Measurements from ENCODE around the gene GATD1.
A peak's percentile ranks its signal among the peaks of the same experiment; 100 is the strongest.

Gene GATD1

GRCh38 chr11:811446-812245, 34.4 kb upstream of the GATD1 start:
- TF ChIP-seq RAD21 (IDR thresholded peaks at IDR 0.05; ENCODE audit: low read depth) (no peak), USF1 (IDR thresholded peaks at IDR 0.05) (no peak), TEAD4 (IDR thresholded peaks at IDR 0.05) (no peak), TCF12 (IDR thresholded peaks at IDR 0.05; ENCODE audit: low read depth) (no peak), YY1 (IDR thresholded peaks at IDR 0.05; ENCODE audit: low read depth) (no peak), CREB1 (IDR thresholded peaks at IDR 0.05; ENCODE audit: low read depth) (no peak), MAX (IDR thresholded peaks at IDR 0.05) (no peak), EP300 (IDR thresholded peaks at IDR 0.05; ENCODE audit: borderline replicate concordance) (no peak), CEBPB (IDR thresholded peaks at IDR 0.05) (no peak), TAF1 (IDR thresholded peaks at IDR 0.05; ENCODE audit: low read depth) (no peak)

- TF ChIP-seq, protein P1, sequence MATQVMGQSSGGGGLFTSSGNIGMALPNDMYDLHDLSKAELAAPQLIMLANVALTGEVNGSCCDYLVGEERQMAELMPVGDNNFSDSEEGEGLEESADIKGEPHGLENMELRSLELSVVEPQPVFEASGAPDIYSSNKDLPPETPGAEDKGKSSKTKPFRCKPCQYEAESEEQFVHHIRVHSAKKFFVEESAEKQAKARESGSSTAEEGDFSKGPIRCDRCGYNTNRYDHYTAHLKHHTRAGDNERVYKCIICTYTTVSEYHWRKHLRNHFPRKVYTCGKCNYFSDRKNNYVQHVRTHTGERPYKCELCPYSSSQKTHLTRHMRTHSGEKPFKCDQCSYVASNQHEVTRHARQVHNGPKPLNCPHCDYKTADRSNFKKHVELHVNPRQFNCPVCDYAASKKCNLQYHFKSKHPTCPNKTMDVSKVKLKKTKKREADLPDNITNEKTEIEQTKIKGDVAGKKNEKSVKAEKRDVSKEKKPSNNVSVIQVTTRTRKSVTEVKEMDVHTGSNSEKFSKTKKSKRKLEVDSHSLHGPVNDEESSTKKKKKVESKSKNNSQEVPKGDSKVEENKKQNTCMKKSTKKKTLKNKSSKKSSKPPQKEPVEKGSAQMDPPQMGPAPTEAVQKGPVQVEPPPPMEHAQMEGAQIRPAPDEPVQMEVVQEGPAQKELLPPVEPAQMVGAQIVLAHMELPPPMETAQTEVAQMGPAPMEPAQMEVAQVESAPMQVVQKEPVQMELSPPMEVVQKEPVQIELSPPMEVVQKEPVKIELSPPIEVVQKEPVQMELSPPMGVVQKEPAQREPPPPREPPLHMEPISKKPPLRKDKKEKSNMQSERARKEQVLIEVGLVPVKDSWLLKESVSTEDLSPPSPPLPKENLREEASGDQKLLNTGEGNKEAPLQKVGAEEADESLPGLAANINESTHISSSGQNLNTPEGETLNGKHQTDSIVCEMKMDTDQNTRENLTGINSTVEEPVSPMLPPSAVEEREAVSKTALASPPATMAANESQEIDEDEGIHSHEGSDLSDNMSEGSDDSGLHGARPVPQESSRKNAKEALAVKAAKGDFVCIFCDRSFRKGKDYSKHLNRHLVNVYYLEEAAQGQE (IDR thresholded peaks at IDR 0.05; ENCODE audit: low read depth) = no peak
- TF ChIP-seq EP300 (IDR thresholded peaks at IDR 0.05; ENCODE audit: borderline replicate concordance) = peak; percentile 7; the same call in 1 of the 2 replicates
These were observed 32.8 kb upstream of the GATD1 start for GRCh38 chr11:810040-810567.

DNA sequence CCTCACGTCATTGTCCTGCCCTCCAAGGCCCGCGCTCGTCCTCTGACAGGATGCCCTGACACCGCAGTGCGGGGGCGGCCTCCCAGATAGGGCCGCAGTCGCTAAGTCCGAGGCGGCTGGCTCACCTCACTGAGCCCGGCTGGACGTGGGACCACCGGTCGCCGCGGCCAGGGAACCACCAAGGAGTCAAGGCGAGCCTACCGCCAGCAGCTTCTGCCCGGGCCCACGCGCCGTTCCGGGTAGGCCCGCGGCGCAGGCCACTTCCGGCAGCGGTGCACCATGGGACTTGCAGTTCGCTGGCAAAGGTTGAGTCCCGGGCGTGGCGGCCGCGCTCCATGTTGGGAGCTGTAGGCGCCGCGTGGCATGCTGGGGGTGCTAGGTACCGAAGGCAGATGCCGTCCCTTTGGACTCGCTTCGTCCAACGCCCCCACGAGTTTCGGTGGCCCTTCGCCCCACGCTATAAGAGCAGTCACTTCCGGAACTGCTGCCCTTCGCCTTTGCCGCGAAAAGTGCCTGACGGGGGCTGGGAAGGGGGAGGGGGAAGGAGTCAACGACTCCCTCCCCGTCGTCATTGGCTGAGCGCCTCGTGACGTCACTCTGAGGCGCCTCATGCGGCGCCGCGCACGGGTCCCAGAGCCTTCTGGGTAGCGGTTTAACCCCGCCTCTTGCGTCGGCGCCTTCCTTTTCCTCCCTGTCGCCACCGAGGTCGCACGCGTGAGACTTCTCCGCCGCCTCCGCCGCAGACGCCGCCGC, 32.2 kb upstream of the GATD1 start, which contains the start of gene RPLP2:
TSS of gene RPLP2 (plus strand) at position 681 of the 753 bp plus-strand sequence. CDS start 268 bp downstream, outside the sequence.
- TF ChIP-seq TCF12 (IDR thresholded peaks at IDR 0.05; ENCODE audit: low read depth) (peak; percentile 66), MAX (IDR thresholded peaks at IDR 0.05) (peak; percentile 90), FOXM1 (IDR thresholded peaks at IDR 0.05; ENCODE audit: borderline replicate concordance, low read depth) (no peak), CREB1 (IDR thresholded peaks at IDR 0.05; ENCODE audit: low read depth) (peak; percentile 96), NFIC (IDR thresholded peaks at IDR 0.05) (peak; percentile 25; the same call in 1 of the 2 replicates), EGR1 (IDR thresholded peaks at IDR 0.05) (peak; percentile 90), CEBPB (IDR thresholded peaks at IDR 0.05) (no peak), USF1 (IDR thresholded peaks at IDR 0.05) (peak; percentile 29; the same call in 1 of the 2 replicates), YY1 (IDR thresholded peaks at IDR 0.05; ENCODE audit: low read depth) (peak; percentile 82), RAD21 (IDR thresholded peaks at IDR 0.05; ENCODE audit: low read depth) (no peak; the same call in 1 of the 2 replicates), TEAD4 (IDR thresholded peaks at IDR 0.05) (no peak), TAF1 (IDR thresholded peaks at IDR 0.05; ENCODE audit: low read depth) (peak; percentile 90), ZBTB7A (IDR thresholded peaks at IDR 0.05; ENCODE audit: low read depth) (0 out of 2 replicates have a peak, but pooled peaks have one; percentile 27), EP300 (IDR thresholded peaks at IDR 0.05; ENCODE audit: borderline replicate concordance) (peak; percentile 24; the same call in 1 of the 2 replicates)
- TF ChIP-seq, protein P1 (IDR thresholded peaks at IDR 0.05; ENCODE audit: low read depth) = no peak

DNA sequence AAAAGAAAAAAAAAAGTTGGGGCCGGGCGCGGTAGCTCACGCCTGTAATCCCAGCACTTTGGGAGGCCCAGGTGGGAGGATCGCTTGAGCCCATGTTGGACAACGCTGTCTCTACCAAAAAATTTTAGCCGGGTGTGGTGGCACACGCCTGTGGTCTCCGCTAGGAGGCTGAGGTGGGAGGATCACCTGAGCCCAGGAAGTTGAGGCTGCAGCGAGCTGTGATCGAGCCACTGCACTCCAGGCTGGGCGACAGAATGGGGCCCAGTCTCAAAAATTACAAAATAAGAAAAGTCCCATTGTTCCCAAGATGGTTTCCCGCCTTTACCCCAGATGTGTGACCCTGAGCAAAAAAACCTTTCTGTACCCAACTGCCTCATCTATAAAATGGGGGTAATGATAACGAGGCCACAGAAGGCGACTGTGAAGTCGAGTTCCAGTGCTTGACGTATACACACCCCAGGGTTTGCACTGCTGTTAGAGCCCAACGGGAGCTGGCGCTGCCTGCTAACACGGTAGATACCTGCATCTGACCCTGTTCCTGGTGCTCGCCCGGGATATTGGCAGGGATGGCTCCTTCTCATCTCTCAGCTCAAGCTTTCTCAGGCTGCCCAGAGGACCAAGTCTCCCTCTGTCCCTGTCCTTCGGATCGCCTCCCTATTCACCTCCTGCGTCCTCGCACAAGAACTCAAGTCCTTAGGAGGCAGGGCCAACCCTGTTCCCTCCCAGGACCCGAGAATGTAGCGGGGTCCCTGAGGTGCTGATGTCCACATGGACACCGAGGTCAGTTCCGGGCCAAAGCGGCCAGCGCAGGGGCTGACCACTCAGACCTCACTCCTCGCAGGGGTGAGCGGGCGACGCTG, 31.4 kb upstream of the GATD1 start:
- TF ChIP-seq CREB1 (IDR thresholded peaks at IDR 0.05; ENCODE audit: low read depth) (no peak), NFIC (IDR thresholded peaks at IDR 0.05) (no peak), MAX (IDR thresholded peaks at IDR 0.05) (no peak), TCF12 (IDR thresholded peaks at IDR 0.05; ENCODE audit: low read depth) (no peak)
